HG03064 (cell line): ENCODE results near the gene H2BK1.

Experiments
- ATAC-seq: cut with Tn5 transposase; IDR thresholded peaks from one replicate; pipeline ENCODE4 v1.9.1; 2021; ENCODE audit warnings: low read depth; ENCODE audit not compliant: unreplicated experiment

H2BK1 gene

DNA sequence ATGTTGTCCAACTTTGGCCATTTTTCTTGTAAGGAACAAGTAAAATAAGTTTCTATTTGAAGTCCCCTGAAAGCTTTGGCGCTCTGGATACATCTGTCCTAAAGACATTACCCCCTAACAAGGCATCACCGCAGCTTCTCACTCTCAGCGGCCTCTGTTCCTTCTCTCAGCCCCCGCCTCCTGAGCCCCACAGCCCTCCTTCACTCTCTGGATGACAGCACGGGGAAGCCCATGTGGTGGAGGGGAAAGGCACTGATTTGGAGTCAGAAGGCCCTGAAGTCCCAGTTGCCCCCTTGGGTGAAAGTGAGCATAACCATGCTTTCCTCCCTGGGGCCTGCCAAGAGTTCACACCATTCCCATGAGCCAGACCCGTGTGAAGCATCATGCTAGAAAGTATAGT is 4.6 kb downstream of the H2BK1 start:
- no peak for ATAC-seq

DNA sequence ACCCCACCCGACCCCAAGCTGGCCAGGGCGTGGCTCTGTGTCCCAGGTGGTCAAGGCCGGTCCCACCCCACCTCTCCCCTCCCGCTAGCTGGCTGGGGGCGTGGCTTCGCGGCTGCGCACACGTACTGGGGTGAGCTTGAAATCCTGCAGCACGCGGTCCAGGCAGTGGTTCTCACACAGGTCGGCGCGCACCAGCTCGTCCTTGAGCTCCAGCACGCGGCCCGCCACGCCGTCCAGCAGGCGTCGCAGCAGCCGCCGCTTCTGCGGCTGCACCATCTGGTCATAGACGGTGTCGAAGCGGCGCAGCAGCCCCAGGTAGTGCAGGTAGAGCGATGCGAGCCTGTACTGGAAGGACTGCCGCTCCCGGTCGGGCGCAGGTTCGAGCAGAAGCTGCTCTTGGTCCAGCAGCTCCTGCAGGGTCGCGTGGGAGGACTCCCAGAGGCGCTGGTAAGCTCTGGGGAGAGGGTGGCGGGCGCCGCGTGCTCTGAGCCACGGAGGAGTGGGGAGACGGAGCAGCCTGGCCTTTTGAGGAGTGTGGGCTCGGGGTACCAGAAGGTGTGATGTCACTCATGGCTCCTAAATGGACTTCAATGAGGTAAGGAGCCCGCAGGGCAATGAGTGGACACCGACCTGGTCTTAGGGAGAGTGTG is 5.8 kb downstream of the H2BK1 start:
- no peak for ATAC-seq

DNA sequence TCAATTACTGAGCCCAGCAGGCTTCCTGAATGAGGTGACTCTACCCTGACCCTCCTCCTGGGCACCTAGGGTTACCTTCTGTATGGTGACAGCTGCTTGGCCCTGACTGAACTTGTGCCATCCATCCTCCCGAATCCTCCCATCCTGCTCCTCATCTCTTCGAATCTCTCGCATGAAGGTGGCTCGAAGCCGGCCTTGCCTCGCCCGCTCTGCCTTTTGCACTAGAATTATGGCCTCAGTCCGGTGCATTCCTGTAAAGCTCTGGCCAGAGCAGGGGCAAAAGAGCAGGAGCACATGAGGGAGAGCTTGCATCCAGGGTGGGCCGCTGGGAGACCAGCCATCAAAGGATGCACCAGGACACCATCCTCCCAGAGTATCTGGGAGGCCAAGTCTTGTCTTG is 7.5 kb downstream of the H2BK1 start:
- ATAC-seq: no peak

DNA sequence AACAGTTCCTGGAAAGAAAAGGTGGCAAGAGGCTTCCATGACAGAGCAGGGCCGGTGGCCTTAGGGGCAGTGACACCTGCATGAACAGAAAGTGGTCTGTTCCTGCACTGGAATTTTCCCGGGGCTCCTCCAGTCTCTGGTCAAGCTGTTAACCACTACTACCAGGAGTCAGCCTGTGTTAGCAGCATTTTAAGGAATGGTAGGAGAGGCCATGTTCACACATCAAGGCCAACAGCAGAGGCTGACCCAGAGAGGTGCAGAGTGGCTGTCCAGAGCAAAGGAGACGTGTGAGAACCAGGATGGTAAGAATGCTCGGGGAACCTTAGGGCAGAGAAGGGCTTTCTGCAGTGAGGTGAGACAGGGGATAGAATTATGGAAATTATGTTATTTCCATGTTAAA is 8.5 kb downstream of the H2BK1 start:
- ATAC-seq: no peak

DNA sequence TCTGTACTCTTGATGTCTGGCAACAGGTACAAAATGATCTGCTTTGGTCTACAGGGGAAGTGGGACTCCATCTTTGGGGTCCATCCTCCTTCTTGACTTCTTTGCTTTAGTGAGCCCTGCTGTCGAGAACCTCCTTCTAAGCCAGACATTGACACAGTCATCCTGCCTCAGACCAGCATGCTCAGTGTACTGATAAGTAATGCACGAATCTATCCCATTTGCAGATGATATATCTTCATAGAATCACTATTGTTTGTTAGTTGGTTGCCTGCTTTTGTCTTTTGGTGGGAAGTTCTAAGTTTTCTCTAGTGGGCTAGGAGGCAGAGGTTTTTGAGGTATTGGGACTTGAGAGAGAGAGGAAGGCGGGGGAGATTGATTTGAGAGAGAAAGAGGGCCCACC is 8.9 kb downstream of the H2BK1 start:
- no peak for ATAC-seq

DNA sequence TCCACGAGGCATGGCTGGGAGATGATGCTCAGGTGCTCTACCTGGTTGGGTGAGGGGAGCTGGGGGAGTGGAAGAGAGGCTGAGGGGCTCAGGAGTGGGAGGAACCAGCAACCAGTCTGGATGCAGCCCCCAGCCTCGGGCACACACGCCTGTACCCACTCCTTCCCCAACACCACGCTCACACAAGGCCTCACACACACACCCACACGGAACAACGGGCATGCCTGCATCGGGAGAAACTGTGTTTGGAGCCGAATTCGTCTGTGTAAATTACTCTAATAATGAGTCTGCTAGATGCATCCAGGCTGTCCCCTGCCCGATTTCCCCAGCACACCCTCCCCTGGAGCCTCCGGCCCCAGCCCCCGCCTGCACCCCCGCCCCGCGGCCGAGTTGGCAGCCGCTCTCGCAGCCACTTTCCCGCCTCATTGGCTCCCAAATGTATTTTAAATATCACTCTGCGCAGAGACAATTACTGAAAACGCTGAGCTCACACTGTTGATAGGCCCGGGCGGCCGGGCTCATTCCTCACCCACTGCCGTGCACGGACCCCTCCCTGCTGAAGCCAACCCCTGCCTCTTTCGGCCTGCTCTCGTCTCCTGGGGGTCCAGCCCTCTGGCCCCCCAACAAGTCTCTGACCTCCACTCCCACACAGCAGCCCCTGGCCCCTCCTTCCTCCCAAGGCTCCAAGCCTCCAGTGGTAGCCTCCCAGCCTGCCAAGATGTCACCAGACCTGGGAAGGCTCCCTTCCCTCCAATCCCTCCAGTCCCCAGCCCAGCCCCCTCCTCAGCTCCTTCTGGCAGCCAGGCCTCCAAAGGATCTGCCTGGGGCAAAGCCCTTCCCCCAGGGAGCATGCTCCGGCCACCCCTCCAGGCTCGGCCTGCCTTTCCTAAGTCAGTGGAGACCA is 11.1 kb downstream of the H2BK1 start:
- ATAC-seq: no peak

DNA sequence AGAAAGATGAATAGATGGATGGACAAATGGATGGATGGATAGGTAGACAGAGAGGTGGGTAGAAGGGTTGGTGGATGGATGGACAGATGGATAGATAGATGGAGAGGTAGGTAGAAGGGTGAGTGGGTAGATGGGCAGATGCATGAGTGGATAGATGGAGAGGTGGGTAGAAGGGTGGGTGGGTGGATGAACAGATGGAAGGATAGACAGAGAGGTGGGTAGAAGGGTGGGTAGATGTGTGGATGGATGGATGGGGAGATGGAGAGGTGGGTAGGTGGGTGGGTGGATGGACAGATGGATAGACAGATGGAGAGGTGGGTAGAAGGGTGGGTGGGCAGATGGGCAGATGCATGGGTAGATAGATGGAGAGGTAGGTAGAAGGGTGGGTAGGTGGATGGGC is 12.4 kb downstream of the H2BK1 start:
- no peak for ATAC-seq

DNA sequence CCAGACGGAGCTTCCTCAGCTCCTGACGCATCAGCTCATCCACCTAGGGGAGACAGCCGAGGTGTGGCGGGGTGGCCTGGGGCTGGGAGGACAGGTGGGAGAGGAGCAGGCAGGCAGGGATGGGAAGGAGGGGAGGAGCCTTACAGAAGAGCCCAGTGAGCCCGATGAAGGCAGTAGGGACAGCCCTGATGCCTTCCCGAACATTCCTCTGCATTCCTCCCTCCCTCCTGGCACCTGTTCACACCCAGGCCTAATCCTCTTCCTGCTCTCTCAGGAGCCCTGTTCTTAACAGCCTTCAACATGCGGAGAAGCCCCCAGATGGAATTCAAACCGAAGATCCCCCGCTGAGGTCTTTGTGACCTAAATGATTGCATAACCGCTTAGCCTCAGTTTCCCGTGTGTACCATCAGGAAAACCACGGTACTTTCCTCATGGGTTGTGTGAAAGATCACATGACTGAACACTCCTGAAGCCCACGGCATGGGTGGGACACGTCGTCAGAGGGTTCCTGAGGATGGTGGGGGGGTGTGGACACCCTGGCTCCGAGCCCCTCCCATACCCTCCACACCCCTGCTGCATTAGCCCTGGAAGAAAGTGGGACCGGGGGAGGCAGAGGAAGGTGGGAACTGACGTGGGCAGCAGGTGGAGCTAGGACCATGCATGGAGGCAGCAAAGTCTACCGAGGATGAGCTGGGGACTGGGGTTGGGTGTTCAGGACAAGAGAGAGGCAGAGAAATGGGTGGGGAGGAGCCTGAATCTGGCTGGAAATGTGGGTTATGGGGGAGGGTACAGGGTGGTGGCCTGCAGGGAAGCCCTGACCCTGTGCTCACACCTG is 14.5 kb downstream of the H2BK1 start:
- ATAC-seq: no peak

DNA sequence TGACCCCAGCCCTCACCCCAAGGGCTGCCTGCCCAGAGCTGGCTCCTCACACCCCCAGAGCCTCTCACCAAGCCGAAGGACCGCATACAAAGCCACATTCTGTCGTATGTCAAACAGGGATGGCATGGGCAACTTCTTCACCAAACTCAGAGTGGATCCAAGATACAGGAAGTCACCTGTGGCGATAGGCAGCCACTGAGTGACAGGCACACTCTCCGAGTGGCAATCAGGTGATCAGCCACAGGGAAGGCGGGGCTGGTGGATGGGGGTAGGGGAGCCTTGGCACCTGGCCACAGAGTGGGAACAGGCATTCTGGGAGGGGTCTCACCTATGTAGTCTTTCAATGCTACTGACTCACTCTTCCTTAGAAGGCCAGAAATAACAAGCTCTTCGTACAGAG is 16.1 kb downstream of the H2BK1 start:
- no peak for ATAC-seq

DNA sequence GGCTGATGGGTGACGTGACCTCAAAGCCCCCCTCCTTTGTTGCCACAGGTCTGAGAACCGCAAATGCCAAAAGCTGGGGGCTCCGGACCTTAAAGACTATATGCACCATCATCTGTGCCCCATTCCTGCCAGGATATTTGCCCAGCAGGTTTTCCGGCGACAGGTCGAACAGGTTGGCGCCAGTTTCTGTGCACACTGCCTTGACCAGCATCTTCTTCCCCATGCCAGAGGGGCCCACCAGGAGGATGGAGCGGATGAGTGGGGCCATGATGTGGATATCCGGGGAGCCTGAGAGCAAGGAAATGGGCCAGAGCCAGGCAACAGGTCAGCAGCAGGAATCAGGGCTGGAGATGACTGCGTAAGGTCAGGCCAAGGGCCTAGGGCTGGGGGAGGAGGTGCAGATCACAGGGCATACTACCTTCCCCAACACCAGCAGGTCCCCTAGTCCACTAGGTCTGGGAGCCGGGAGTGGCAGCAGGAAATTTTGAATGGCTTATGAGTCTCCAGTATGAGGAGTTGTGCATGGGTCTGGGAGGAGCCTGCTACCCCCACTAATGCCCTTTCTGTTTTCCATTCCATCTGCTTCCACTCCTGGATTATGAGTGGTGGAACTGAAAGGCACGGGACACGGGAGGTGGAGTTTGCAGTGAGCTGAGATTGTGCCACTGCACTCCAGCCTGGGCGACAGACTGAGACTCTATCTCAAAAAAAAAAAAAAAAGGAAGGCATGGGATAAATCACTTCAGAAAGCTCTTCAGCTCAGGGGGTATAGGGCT is 16.9 kb downstream of the H2BK1 start:
- no peak for ATAC-seq

DNA sequence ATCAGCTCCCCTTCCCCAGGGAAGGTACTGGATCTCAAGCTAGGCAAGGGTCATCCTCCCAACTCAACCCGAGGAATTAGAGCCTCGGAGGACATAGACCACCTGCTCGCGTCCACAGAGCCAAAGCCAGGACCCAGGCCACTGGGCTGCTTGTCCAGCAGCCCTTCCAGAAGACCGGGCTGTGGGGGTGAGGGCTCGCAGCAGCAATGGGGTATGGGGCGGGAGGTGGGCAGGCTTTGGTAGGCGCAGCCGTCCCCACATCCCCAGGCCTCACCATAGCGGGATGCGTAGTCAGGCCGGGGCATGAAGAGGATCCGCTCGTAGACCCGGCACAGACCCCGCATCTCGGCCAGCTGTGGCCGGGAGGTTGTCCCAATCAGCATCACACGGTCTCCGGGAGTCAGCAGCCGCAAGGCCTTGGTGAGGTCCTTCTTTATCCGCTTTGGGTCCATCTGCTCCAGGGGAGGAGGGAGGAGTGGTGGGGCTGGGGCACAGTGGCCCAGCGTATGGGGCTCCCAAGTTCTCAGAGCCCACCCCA is 18.2 kb downstream of the H2BK1 start:
- no peak for ATAC-seq

DNA sequence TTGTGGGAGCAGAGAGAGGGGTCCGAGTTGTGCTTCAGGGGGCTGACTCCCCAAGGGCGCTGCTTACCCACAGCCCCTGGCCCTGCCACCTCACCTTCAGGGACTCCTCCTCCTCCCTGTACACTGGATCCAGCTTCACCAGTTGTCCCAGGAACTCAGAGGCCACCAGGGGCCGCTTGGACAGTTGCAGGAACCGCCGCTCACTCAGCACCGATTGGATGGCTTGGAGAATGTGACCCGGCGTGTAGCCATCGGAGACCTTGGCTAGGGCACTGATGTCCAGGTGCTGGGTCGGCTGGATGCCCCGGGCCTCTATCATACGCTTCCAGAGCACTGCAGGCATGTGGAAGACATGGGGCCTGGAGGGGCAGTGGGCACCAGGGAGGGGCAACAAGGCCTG is 18.7 kb downstream of the H2BK1 start:
- ATAC-seq: no peak

DNA sequence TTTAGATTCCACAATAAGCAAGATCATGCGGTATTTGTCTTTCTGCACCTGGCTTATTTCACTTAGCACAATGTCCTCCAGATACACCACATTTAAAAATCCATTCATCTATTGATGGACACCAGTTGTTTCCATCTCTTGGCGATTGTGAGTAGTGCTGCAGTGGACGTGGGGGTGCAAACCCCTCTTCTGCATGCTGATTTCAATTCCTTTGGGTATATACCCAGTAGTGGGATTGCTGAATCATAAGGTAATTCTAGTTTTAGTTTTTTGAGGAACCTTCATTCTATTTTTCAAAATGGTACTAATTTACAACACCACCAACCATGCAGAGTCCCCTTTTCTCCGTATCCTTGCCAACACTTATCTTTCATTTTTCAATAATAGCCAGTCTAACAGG is 21.2 kb downstream of the H2BK1 start:
- no peak for ATAC-seq

DNA sequence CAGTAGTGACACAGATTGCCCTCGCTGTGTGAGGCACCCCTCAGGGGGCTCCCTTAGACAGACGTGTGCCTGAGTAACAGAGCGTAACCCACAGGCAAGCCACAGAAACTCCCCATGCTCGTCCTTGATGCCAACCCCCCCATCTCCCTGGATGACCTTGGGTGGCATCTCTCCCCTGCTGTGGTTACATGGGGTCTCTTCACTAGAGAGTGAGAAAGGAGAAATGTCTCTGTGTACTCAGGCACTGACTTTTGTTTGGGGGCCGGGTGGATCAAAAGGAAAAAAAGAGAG is 22.1 kb downstream of the H2BK1 start:
- no peak for ATAC-seq

DNA sequence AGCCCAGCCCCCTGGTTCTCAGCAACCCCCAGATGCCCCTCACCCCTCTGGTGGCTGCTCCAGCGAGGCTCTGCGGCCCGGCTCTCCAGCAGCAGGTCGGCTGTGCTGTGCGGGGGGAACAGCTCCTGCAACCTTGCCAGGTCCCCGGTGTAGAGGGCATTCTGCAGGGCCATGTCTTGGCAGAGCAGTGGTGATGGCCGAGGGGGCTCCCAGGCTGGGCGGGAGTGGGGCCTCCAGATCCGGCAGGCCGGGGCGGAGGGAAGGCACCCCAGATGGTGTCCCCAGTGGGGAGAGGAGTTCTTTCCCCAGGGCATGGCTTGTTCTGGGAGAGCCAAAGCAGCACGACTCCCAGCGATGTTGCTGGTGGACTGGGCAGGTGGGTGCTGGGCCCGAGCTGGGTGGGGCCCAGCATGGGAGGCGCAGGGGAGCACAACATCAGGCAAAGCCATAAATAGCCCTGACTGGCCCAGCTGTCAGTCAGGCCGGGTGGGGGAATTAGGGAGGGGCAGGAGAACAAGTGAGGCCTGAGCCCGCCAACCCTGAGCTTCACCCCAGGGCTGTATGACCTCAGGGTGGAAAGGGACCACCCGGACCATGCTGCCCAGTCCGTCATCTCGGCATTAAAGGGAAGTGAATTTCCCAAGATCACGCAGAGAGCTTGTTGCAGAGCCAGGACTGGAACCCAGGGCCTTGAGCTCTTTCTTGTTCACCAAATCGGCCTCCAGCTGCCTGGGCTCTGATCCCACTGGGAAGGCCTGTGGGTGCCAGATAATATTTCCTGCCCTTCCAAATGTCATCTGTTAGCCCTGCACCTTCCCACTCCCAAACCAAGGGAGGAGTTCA is 22.7 kb downstream of the H2BK1 start:
- ATAC-seq: no peak

DNA sequence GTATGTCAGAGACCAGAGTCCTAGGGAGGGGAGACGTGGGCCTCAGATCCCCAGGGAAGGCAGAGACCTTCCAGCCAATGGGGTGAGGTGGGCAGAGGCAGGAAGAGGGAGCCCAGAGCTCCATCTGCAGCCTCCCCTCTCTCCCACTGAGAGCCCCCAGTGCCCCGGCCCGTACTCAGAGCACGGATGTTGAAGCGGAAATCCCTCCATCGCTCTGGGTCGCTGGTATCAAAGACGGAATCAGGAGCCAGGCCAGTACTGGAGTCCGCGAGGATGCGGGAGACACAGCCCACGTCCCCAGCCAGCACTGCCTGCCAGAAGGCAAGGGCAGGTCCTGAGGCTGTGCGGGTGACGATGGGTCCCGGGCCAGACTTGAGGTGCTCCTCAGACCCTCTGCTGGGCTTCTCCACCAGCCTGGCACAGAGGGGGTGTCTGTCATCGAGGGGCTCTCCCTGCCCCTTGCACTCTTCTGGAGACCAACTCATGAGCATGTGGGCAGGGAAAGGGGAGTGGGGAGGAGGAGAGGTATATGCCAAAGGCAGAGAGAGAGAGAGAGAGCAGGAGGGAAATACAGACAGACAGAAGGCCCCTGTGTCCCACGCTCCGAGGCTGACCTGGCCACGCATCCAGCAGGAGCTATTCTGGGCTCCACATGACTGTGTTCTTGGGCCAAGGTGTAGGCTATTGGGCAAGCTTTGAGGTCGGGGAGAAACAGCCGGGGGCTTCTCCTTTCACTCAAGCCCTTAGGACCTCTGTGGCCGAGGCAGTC is 23.5 kb downstream of the H2BK1 start, which contains the start of gene ASB10:
ASB10 (minus strand) TSS at position 611 of the 769 bp plus-strand sequence; CDS start at position 491, 120 bp downstream.
- ATAC-seq: no peak

DNA sequence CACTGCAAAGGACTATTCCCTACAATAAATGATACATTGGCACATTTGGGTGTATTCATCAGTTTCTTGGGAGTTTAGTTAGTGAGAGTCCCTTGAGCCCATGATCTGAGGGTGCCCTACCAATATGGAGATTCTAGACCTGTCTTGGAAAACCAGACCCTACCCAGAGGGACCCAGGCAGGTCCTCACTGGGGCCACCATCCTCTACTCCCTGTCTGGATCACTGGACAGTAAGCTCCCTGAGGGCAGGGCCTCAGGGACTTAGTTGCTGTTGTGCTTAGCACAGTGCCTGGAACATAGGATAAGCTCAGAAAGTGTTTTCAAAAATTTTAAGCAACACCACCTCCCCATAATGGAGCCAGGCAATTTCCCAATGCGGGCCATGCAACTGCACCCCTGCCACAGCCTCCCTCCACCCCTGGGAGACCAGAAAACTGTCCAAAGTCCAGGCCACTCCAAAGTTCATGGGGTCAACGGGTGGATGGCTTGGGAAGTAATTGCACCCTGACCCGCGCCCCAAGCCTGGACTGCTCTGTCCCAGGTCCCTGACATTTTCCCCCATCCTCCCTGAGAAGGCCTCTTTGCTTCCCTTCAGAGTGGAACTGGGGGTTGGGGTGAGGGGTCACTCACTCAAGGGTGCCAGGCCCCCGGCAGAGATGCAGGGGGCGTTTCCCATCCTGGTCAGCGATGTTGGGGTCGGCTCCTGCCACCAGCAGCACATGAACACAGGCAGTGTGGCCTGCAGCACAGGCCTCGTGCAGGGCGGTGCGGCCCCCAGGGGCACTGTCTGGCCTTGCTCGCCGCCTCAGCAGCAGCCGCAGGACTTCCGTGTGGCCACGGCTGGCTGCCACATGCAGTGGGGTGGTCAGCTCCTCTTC is 24.3 kb downstream of the H2BK1 start:
- no peak for ATAC-seq

DNA sequence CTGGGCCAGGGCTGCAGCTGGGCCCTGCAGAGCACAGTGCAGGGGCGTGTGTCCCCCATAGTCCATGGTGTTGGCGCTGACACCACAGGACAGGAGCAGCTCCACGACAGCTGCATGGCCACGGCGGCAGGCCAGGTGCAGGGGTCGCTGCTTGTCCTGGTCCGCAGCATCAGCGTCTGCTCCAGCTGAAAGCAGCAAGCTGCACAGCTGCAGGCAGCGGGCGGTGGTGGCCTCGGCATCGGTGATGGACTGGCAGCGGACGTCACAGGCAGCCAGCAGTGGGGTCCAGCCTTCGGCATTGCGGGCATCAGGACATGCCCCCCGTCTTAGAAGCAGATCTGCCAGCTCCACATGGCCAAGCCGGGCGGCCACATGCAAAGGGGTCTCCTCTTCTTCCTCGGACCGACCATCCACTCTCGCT is 29.3 kb downstream of the H2BK1 start:
- no peak for ATAC-seq
